GM21447 (cell line): ENCODE results near the gene TMC7.

ENCODE experiments used
- ATAC-seq: cut with Tn5 transposase; IDR thresholded peaks from one replicate; pipeline ENCODE4 v1.9.1; 2021; ENCODE audit not compliant: unreplicated experiment

TMC7 gene

DNA sequence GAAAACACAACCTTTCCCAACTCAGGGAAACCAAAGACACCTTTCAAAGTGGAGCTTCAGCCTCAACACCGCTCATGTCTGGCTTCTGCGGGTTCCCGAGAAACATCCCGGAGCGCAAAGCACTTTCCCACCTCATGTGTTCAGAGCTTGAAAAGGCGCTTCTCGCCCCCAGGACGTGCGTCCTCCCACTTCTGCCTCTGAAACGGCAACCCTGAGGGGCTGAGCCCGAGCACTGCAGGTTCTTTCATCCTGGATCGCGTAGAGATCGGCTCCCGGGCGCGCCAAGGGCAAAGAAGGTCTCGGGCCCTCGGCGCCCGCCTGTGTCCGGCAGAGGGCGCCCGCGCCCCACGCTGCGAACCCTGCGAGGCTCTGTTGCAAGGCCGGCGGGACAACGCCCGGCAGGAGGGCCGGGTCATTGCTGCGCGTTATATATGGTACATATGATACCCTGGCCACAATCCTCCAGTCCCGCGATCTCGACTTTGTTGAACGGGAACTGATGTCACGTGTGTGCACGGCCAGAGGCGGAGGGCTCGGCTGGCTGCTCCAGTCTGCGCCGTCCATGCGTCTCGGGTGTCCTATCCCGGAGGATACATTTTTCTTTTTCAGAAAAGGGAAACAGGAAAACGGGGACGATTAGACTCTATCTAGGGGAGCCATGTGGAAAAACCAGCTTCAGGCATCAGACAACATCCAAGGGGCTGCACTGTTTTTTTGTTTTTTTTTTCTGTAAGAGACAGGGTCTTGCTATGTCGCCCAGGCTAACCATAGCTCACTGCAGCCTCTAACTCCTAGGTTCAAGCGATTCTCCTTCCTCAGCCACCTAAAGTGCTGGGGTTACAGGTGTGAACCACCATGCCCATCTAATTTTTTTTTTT lies 102.8 kb downstream of the TMC7 start:
- ATAC-seq = peak; percentile 67

DNA sequence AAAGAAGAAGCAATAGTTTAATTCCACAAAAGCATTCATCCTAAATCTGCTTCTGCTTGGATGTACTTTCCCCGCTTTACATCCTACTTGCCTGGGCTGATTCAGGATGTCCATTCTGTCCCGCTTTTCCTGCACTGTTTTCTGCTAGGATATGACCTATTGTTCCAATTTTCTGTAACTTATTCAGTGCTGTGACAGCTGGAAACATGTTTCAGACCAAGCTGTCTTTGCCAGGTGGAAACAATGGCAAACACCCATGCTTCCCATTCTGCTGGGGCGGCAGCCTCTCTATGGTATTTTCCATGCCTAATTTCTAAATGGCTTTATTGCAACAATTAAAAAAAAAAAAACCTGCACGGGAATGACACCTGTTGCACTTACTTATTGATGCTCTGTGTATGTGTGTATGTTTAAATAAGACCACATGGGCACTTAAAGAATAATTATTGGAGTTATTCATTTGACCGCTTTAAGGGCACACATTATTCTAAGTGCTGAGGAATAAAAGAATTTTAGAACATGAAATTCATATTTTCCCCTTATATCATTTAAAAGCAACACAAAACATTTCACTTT lies 104.7 kb downstream of the TMC7 start:
- no peak for ATAC-seq

DNA sequence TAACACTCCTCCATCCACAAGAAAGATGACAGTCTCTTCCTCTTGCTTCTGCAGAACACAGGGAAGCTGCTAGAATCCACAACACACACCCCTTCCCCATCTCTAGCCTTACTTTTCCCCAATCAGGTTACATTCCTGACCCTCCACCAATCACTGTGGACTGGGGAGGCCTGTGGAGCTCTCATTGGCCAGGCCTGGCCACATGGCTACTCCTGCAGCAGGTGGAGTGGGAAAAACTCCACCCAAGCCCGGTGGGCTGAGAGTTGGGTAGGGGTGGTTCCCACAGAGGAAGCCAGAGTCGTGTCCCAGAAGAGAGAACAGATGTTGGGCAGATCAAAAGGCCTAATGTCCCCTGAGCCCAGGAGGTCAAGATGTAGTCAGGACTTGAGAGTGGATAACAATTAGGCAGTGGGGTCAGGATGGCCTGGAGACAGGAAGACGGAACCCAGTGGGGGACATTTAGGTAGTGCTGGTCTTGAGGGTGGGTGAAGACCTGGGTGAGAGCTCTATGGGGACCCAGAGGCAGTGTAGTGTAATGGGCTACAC lies 105.7 kb downstream of the TMC7 start:
- no peak for ATAC-seq

DNA sequence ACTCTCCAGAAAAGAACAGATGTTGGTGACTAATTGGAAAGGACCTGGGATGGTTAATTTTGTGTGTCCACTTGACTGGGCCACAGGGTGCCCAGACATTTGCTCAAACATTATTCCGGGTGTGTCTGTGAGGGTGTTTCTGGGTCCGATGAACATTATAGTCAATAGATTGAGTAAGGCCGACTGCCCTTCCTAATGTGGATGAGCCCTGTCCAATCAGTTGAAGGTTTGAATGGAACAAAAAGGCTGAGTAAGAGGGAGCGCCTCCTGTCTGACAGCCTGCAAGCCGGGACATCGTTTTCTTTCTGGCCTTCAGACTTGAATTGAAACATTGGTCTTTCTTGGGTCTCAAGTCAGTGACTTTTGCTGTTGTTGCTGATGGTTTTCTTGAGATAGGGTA lies 107.2 kb downstream of the TMC7 start:
- no peak for ATAC-seq

DNA sequence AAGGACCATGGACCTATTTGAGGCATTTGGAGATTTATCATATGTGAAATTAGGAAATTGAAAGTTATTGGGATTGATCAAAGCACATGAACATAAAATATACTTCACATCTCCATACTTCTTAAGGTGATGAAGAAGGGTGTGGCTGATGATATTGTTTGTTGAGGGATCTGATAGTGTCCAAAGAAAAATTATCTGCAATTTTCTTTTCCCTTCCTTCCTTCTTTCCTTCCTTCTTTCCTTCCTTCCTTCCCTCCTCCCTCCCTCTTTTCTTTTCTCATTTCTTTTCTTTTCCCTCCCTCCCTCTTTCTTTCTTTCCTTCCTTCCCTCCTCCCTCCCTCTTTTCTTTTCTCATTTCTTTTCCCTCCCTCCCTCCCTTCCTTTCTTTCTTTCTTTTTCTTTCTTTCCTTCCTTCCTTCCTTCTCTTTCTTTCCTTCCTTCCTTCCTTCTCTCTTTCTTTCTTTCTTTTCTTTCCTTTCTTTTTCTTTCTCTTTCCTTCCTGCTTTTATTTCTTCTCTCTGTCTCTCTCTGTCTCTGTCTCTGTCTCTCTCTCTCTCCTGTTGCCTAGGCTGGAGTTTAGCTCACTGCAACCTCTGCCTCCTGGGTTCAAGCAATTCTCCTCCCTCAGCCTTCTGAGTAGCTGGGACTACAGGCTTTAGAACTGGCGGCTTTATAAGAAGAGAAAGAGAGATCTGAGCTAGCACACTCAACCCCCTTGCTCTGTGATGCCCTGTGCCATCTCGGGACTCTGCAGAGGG lies 109.1 kb downstream of the TMC7 start:
- no peak for ATAC-seq

DNA sequence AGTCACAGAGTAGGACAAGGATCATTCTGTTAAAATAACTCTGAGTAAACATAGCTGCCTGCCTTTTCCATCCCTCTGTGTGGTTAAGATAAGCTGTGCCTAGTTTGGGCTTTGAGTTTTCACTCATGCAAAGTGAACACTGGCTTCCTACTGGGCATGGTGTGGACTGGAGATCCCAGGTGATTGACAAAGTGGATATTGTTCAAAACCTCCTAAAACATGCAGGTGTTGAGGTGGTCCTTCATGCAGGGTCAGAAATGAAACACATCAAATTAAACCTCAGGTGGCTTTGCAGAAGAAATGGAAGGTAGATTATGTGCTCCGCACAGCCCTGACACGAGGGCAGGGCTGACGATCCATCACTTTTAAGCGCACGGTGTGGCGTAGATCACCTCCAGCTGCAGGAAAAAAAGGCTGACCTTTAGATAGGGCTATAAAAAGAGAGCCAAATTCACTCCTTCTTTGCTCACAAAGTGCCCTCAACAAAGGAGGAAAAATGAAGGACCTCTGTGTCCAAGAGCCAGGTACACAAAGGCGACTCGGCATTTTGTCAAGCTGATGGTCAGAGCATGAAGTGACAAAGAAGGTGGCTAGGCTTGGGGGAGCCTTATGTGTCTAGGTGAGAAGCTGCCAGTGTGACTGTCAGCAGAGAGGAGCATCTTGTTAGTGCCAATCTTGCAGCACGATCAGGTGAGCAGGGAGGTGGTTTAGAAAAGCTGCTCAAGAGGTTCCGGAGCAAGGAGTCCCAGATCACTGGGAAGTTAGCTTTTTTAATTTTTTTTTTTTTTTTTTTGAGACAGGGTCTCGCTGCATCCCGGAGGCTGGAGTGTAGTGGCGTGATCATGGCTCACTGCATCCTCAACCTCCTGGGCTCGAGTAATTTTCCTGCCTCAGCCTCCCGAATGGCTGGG lies 110.2 kb downstream of the TMC7 start:
- ATAC-seq = no peak

DNA sequence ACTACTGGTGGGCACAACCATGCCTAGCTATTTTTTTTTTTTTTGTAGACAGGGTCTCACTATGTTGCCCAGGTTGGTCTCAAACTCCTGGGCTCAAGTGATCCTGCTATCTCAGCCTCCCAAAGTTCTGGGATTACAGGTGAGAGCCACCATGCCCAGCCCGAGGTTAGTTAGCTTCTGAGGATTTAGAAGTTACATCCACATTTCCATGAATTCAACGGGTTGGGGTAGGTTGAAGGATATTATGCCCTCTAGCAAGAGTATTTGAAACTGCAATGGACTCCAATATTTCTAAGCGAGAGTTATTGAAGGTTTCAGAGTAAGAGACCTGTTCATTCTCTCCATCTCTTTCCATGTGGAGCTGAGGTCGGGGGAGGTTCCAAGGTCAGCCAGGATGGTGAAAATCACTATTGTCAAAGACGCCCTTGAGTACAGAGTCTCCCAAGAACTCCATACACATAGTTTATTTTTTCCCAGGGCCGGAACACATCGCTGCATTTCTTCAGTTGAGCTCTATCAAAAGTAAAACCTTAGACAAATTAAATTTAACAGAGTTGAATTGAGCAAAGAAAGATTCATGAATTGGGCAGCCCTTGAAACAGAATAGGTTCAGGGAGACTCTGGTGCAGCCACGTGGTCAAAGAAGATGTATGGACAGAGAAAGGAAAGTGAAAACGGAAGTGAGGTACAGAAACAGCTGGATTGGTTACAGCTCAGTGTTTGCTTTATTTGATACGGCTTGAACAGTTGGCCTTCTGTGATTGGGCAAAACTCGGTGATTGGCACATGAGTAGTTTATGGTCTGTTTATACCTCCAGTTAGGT lies 111.0 kb downstream of the TMC7 start:
- no peak for ATAC-seq

DNA sequence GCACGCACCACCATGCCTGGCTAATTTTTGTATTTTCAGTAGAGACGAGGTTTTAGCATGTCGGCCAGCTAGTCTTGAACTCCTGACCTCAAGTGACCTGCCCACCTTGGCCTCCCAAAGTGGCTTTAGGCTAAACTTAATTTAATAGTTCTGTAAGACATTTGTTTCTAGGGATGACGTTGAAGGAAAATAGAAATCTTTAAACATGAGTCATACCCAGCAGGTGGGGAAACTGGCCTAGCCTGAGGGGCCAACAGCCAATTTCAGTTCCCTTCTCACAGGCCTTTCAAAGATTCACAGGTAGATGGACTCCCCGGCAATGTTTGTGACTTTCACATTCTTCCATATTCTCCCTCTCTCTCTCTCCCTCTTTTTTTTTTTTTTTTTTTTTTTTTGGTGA lies 111.9 kb downstream of the TMC7 start:
- ATAC-seq = no peak

DNA sequence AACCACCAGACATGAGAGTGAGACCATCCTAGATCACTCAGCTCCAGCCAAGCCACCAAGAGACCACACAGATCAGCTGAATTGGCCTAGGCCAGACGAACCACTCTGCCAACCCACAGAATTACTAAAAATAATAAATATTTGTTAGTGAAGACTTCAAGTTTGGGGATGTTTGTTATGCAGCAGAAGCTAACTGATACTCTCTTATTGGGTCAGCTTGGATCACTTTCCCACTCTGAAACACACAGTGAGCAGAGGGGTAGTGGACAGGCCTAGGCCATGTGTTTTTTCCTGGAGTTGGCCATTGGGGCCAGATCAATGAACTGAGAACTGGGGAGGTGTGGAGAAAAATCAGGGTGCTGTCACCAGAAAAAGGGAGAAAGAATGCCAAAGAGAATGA lies 114.4 kb downstream of the TMC7 start:
- ATAC-seq = no peak

DNA sequence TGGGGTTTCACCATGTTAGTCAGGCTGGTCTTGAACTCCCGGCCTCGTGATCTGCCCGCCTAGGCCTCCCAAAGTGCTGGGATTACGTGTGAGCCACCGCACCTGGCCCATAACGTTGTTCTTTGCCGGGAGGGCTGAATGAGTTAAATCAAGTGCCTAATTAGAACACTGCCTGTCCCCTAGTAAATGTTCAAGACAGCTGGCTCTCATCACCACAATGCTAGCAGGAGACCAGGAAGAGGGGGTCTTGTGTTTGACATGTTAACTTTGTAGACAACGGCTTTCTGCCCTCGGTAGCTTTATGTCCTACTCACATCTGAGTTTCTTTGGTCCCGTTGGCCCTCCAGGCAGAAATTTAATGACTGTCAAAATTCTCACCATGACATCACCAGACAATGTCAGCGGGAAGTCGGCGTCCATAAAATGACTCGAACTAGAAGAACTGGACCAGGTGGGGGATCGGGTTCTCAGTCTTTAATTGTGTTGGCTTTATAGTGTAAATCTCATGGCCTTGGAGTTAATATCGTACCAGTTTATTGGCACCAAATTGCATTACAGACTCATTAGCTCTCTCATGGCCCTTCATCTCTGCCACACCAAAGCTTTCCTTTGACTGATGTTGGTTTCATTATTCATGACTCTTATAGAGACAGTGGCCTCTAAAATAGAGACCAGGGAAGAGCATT lies 118.6 kb downstream of the TMC7 start:
- no peak for ATAC-seq

DNA sequence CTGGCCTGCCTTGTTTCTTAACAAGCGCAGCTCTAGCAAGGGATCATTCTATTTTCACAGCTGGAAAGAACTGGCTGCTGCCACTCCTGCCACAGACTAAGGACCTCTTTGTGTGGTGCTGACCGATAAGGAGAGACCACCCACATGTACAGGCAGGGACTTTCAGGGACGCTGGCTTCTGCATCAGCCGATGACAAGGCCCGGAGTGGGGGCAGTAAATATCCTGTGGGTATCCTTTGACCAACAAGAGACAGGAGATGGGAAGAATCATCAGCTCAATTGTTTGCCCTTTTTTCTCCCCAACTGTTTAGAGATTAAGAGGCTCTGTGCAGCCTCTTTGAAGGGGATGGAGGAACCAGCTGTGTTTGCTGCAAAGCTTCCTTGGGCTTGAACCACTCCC lies 120.9 kb downstream of the TMC7 start:
- no peak for ATAC-seq

DNA sequence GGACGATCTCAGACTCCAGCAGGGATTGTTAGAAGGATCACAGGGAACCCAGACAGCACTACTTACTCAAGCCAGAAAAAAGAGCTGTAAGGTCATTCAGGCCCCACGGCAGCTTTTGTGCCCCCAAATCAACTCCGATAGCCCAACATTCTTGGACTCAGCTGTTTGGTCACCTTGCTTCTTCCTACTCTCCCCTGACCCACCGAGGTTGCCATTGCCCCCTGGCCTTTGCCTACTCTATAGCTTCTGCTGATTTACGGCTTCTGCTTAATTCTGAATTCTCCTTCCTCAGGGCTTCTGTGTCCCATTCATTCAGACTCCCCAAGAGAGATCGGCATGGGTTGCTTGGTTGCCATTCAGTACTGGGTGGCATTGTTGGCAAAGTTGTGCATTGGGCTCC lies 121.4 kb downstream of the TMC7 start:
- no peak for ATAC-seq

DNA sequence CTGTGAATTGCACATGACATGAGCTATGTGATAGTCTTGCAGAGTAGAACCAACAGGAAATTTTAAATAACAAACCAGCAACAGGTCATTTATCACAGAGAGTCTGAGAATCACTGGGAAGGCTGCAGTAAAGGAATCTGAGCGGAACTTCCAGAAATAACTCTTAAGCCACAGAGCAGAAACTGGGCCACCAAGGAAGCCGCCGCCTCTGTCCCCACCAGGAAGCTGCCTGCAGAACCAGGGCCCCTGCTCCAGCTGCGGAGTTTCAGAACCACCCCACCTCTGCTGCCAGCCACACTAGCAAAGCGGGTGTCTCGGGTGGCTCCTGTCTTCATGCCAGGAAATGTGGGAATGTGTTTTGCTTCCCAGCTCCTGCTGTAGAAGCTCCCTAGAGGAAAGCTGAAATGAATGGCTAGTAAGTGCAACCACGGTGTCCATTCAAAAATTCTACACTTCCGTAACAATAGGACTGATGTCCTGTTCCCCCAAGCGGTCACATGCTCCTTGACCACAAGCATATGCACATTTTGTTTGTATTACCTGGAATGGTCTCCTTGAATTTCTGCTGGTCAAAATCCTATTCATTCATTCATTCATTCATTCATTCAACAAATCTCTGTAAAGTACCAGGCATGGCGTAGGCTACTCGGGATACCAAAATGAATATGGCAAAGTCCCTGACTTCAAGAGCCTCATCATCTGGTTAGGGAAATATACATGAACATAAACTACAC lies 122.3 kb downstream of the TMC7 start:
- no peak for ATAC-seq

DNA sequence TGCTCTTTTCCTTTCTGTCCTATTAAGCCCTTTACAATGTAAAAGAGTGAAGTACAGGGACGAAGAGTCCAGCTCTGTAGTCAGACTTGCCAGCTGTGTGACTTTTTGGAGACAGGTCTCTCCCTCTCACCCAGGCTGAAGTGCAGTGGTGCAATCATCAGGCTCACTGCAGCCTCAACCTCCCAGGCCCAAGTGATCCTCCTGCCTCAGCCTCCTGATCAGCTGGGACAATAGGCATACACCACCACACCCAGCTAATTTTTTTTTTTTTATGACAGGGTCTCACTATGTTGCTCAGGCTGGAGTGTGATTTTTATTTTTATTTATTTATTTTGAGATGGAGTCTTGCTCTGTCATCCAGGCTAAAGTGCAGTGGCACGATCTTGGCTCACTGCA lies 122.9 kb downstream of the TMC7 start:
- ATAC-seq = no peak

DNA sequence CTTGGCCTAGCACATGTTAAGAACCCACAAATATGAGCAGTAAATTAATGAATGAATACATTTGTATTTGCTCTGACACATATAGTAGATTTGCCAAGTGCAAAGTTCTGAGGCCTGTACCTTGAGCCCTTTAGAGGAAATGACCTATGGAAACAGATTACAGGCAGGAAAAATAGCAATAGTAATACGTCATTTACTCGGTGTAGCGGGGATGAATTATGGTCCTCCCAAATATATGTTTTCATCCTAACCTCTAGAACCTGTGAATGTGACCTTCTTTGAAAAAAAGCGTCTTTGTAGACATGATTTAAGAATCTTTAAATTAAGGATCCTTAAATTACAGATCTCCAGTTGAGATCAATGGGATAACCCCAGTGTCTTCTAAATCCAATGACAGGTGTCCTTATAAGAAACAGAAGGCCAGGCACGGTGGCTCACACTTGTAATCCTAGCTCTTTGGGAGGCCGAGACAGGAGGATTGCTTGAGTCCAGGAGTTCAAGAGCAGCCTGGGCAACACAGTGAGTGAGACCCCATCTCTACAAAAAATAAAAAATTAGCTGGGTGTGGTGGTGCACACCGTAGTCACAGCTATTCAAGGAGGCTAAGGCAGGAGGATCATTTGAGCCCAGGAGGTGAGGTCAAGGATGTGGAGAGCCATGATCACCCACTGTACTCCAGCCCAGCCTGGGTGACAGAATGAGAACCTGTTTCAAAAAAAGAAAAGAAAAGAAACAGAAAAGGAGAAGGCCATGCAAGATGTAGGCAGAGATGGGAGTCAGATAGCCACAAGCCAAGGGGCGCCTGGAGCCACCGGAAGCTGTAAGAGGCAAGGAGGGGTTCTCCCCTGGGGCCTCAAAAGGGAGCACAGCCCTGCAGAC lies 124.9 kb downstream of the TMC7 start:
- no peak for ATAC-seq

DNA sequence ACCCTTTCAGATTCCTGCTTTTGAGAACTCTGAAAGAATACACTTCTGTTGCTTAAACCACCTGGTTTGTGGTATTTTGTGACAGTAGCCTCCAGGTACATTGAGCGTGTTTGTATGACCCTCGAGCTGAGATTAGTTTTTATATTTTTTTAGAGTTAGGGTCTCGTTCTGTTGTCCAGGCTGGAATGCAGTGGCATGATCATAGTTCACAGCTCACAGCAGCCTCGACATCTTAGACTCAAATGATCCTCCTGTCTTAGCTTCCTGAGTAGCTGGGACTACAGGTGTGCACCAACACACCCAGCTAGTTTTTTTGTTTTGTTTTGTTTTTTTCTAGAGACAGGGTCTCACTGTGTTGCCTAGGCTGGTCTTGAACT lies 125.5 kb downstream of the TMC7 start:
- no peak for ATAC-seq

DNA sequence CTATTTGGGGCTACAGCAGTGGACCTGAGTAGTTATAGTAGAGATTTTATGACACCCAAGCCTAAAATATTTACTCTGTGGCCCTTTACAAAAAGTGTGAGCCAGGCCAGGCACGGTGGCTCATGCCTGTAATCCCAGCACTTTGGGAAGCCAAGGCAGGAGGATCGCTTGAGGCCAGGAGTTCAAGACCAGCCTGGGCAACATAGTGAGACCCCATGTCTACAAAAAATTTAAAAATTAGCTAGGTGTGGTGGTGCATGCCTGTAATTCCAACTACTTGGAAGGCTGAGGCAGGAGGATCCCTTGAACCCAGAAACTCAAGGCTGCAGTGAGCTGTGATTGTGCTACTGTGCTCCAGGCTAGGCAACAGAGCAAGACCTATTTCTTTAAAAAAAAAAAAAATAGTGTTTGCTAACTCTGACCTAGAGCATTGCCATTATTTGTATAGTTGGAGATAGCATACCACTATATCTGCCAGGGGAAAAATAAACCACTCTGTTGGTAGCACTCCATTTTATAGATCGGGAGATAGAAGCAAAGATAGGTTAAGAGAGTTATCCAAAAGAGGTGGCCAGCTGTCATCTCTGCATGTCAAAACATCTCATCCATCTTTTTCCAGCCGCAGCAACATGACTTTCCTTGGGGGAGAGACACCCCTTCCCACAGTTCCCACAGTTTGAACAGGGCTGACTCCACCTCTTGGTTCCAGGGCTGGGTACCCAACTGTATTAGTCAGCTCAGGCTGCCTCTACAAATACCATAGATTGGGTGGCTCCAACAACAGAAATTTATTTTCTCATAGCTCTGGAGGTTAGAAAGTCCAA lies 127.0 kb downstream of the TMC7 start:
- ATAC-seq = no peak
